Right ventricle myocardium superior (tissue), 1 donor: ENCODE measurements around the gene RAB29. TPM values are rescaled to one million over a fixed set of nuclear protein-coding genes. Genes with fewer than 3 reads are reported as not detected.
"Not testable (repeated sequence)": the region's sequence is repeated elsewhere in the genome, so short reads cannot be mapped to it uniquely, and the experiment has no call there.

Experiments used
- ATAC-seq: fragments of 200-7000 bp; cut with Tn5 transposase; one replicate; pipeline ENCODE4 v1.9.1; 2020; ENCODE audit warnings: mild to moderate bottlenecking; ENCODE audit not compliant: poor library complexity
- DNase-seq: peaks from one replicate; pipeline ENCODE4 v3.0.0-alpha.2; 2020
- intact Hi-C: fragments of 100-400 bp; cut with DNase I; formaldehyde crosslinking; loops from one replicate; pipeline ENCODE4 v1.11.2; 2022
- total RNA-seq: library from RNA; stranded (reverse); fragmentation: NEBNext Ultra II Directional; extraction: Animal tissue kit (Norgen Biotek cat#: 25700); gene quantifications from one replicate; pipeline ENCODE4 v1.2.1, GENCODE V29; 2021
- donor health status: DM: no; HTN: yes; CAD: no; lungs with severe emphysema.

Gene RAB29
- total RNA-seq, 1 donor from 2014 or later = 15.0 TPM

DNA sequence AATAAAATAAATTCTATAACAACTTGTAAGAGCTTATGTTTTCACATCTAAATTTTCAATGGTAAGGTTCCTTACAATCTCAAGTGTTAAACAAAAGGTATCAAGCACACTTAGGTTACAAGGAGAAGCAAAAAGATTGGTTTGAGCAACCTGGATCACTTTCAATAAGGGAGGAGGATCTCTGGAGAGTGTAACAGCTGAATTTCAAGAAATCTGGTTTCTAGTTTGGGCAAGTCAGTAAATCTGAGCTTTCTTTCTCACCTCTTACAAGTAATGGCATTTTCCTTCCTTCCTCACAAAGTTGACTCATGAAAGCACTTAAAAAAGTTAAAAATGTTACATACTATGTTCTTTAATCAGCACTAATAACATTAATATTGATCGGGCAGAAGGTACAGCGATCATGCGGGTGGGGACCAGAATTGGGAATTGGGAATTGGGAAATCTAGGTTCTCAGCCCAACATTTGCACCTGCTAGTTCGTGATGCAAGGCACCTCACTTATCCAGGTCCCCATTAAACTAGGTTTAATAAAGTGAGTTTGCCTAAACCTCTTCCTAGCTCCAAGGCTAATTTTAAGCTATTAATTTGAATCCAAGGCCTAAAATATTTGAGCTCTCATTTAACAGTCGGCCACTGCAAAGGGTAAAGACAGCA is 28.4 kb downstream of the RAB29 start:
- no peak for ATAC-seq
- intact Hi-C loops = no loop called here
- no peak for DNase-seq

DNA sequence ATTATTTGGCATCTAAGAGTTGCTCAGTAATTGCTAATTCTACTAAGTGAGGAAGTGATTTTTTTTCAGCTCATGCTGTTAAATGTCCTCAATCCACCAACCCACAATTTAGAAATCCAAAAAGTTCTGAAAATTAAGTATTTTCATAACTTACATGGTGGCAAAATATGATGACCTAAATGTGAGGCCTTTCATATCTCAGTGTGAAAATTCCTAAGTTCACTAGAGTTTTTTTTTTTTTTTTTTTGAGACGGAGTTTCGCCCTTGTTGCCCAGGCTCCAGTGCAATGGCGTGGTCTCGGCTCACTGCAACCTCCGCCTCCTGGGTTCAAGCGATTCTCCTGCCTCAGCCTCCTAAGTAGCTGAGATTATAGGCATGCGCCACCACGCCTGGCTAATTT is 30.9 kb downstream of the RAB29 start:
- no peak for DNase-seq
- ATAC-seq = no peak
- intact Hi-C loops = no loop called here

DNA sequence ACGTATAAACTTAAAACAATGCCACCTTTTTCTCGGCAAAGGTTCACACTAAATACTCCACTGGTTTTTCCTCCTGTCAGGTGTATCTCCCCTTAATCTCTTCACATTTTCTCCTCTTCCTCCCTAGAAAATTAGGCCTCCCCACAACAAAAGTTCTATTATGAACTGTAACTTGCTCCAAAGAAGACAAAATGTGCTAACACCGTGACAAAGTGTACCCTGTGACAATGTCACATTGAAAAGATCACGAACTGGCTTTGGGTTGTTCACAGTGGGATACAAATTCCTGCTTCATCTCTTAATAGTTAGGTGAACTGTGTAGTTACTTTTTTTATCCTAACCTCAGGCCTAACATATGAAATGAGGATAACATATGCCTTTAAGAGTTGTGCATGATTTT is 31.3 kb downstream of the RAB29 start:
- intact Hi-C loops = no loop called here
- DNase-seq (no peak), ATAC-seq (no peak)

DNA sequence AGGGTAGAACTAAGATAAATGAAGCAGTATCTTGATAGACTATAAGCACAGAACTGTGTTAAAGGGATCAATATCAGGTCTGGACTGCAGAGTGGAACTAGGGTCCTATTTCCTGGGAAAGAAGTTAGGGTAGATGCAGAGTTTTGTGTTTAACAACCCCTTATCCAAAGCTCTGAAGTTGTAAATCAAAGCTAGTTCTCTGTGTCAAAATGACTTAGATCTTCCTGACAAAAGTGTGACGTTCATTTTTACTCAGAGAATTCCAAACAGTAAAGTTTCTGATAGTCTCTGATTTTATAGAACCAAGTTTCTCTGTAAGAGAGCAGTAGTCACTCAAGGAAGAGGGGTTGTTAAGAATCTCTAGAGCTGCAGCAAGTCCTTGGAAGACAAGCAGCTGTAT is 33.6 kb downstream of the RAB29 start:
- DNase-seq = no peak
- ATAC-seq = no peak
- intact Hi-C loops = no loop called here

DNA sequence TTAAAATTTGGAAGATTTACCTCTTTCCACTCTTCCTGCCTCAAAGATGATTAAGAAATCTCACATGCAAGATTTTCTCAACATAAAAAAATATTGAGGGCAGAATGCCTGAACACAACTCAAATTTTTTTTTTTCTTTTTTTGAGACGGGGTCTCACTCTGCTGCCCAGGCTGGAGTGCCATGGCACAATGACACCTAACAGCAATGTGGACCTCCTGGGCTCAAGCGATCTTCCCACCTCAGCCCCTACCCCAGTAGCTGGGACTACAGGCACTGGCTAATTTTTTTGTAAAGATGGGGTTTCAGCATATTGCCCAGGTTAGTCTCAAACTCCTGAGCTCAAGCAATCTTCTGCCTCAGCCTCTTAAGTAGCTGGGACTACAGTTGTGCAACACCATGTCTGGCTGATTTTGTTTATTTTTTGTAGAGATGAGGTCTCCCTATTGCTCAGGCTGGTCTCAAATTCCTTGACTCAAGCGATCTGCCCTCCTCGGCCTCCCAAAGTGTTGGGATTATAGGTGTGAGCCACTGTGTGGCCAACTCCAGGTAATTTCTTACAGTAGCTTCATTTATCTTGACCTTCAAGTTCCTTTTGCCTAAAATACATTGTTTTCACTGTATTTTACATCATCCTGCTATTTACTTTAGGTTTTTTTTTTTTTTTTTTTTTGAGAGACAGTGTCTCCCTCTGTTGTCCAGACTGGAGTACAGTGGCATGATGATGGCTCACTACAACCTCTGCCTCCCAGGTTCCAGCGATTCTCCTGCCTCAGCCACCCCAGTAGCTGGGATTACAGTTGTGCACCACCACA is 35.7 kb downstream of the RAB29 start:
- intact Hi-C loops = no loop called here
- no peak for ATAC-seq
- DNase-seq = no peak

DNA sequence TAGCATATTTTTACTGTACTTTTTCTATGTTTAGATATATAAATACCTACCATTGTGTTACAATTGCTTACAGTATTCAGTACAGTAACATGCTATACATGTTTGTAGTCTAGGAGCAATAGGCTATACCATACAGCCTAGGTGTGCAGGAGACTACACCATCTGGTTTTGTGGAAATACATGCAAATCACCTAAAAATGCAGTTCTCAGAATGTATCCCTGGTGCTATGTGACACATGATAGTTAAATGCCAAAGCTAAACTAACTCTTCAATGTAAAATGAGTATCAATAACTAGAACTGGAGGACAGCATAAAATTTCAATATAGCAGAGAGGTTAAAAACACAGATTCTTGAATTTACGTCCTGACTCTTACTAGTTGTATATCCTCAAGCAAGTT is 40.1 kb downstream of the RAB29 start:
- DNase-seq = no peak
- intact Hi-C loops = no loop called here
- no peak for ATAC-seq

DNA sequence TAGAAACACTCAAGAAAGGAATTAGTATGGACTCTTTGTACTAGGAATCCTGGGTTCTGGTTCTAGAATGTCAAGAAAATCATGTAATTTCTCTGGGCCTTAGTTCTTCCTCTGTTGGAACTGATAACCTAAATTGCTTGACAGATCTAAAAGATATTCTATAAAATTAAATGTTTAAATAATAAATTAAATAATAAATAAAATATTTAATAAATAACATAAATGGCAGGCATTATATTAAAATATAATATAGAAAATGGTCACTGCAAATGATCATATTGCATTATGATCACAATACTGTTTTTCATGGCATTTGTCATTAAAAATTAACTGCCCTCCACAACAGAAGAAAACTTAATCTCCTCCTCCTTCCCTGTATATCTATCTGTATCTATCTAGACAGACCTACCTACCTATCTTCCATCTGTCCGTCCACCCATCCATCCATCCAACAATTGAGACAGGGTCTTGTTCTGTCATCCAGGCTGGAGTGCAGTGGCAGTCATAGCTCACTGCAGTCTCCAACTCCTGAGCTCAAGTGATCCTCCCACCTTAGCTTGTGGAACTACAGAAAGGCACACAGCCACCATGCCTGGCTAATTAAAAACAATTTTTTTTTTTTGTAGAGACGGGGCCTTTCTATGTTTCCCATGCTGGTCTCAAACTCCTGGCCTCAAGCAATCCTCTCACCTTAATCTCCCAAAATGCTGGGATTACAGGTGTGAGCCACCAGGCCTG is 41.7 kb downstream of the RAB29 start:
- no peak for ATAC-seq
- intact Hi-C loops = no loop called here
- no peak for DNase-seq

DNA sequence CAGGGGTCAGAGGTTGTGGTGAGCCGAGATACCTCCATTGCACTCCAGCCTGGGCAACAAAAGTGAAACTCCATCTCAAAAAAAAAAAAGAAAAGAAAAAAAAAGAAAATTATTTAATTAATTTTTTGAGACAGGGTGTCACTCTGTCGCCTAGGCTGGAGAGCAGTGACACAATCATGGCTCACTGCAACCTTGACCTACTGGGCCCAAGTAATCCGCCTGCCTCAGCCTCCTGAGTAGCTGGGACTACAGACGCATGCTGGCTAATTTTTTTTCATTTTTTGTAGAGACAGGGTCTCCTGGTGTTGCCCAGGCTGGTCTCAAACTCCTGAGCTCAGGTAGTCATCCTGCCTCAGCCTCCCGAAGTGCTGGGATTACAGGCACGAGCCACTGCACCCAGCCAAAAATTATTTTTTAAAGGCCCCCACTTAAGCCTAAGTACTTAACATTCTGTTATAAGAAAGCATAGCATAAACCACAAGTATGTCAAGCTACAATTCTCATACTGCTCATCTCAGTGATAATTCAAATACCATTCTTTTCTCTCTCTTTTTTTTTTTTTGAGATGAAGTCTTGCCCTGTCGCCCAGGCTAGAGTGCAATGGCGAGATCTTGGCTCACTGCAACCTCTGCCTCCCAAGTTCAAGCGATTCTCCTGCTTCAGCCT is 45.2 kb downstream of the RAB29 start:
- DNase-seq (no peak), ATAC-seq (no peak)
- intact Hi-C loops = no loop called here

DNA sequence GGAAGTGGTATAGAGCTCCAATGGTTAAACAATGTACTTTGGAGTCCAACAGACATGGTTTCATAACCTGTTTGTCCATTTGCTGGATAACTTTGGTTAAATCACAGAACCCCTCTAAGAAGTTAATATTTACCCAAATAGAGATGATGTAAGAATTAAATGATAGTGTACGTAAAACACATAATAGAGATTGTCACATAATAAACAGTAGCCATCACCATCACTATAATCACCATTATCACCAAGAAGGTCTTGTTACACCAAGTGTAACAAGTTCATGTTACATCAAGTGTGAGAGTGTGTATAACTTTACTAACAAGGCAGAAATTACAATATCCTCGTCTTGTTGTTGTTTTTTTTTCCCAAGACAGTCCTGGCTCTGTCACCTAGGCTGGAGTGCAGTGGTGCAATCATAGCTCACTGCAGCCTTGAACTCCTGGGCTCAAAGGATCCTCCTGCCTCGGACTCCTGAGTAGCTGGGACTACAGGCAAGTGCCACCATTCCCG is 48.6 kb downstream of the RAB29 start:
- no peak for ATAC-seq
- intact Hi-C loops = no loop called here
- no peak for DNase-seq

DNA sequence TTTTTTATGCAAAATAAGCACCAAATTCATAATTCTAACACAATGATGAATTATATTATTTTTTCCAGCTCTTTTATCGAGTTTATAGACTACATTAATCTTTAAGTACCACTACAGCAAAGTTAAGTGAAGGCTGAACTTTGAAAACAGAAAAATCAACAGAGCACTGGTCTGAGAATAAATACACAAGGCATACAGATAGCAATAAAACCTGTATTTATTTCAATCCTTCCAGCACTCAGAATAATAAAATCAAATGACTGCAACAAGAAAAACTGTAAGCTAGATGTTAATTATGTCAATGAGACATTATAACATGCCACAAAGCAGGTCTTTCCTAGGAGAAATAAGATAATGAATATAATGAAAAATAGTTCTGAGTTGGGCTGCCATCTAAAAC is 49.8 kb downstream of the RAB29 start:
- intact Hi-C loops = no loop called here
- no peak for DNase-seq

DNA sequence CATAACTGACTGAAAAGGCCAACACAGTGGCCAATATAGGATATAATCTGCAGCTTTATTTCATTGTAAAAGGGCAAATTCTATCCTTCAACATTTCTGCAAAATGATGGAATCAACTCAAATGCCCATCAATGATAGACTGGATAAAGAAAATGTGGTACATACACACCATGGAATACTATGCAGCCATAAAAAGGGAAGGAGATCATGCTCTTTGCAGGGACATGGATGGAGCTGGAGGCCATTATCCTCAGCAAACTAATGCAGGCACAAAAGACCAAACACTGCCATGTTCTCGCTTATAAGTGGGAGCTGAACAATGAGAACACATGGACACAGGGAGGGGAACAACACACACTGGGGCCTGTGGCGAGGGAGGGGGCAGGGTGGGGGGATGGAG is 54.5 kb downstream of the RAB29 start:
- intact Hi-C loops, DNase-seq, ATAC-seq: not testable (repeated sequence)

More for the DNA sequence above, 49.8 kb downstream of the RAB29 start:
- ATAC-seq = no peak

DNA sequence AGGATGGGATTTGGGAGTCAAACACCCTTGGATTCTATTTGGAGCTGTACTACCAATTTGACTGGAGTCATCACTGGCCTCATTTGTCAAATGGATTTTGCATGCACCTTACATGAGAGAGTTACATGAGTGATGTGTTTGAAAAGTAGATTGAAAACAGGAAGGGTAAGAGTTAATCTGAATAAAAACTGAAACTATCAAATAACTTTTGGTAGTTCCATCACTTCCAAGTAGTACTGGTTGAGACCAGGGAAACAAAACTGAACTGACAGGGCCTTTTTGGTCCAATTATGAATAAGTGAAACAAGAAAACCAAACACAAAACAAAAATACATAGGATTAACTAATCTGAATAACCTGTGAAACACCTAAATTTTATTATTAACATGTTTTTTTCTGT is 55.5 kb downstream of the RAB29 start:
- DNase-seq = no peak
- intact Hi-C loops = no loop called here

DNA sequence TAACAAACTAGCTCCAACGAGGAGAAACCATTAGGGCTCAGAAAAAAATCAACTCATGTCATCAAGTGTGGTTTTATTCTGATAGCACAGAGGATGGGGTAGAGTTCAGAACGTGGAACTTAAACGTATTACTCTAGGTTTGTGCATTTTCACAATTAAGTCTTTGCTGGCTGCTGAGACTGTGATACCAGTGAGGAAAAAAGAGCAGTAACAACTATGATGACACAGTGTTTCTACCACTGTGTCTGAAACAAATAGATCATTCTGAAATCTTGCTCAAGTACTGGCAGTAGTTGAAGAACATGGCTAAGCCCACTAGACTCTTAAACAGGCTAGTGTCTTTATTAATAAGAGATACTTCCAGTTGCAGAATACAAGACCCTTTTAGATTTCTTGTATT is 56.3 kb downstream of the RAB29 start:
- intact Hi-C loops = no loop called here
- DNase-seq (no peak), ATAC-seq (no peak)

More for the DNA sequence above, 55.5 kb downstream of the RAB29 start:
- ATAC-seq = no peak

Other genes starting within 250 kb of the RAB29 start
- gene ELK4, start 143.5 kb downstream of the RAB29 start, total RNA-seq = 31.1 TPM
- gene SLC45A3, start 95.0 kb downstream of the RAB29 start, total RNA-seq = 6.9 TPM
- gene NUCKS1, start 25.3 kb downstream of the RAB29 start, total RNA-seq = 196 TPM
- gene SLC41A1, start 37.7 kb upstream of the RAB29 start, total RNA-seq = 465 TPM
- 1.9 TPM for gene PM20D1, start 74.7 kb upstream of the RAB29 start, total RNA-seq
- gene SLC26A9, start 168.0 kb upstream of the RAB29 start, total RNA-seq = 33.0 TPM
- gene RAB7B, start 227.9 kb upstream of the RAB29 start, total RNA-seq = 1.2 TPM
- not detected for gene CTSE, start 248.4 kb upstream of the RAB29 start, total RNA-seq